SK-N-SH (cell line): ENCODE results near the gene SPAST. TPM values are rescaled to one million over a fixed set of nuclear protein-coding genes. Genes with fewer than 3 reads are reported as not detected.
"Not testable (repeated sequence)": the region's sequence is repeated elsewhere in the genome, so short reads cannot be mapped to it uniquely, and the experiment has no call there.

Experiments used
- CTCF ChIA-PET: fragments of 300-600, 350-600 bp; formaldehyde crosslinking; extraction: SDS; loops from one replicate; lab custom pipeline; 2021; lab: Yijun Ruan, JAX
- POLR2A ChIA-PET: fragments of 350-600 bp; sonication (Branson Sonifier 250); formaldehyde crosslinking; extraction: SDS; loops from one replicate; lab custom pipeline; 2020; ENCODE audit warnings: antibody characterized with exemption, inconsistent platforms; lab: Yijun Ruan, JAX
- DNase-seq: peaks from one replicate; pipeline ENCODE4 v3.0.0; 2012
- H2AFZ ChIP-seq: fragments of 200-600 bp; sonication (generic); 2 replicates; pipeline ENCODE4 v1.8.1; 2016; ENCODE audit warnings: antibody characterized with exemption, mild to moderate bottlenecking, low read depth
- H3F3A ChIP-seq: fragments of 200-600 bp; sonication (generic); replicated peaks from 2 replicates; pipeline ENCODE3; 2016; ENCODE audit warnings: antibody characterized with exemption, mild to moderate bottlenecking; ENCODE audit not compliant: insufficient read depth
- H3K27ac ChIP-seq, 2 experiments: fragments of 200-500 bp in 1 of 2; fragments of 200-600 bp in 1 of 2; sonication (Bioruptor generic) in 1 of 2; sonication (generic), shearing (Covaris generic) in 1 of 2; 2 replicates each; pipeline versions ENCODE4 v1.5.1 to v1.6.1; 2014 to 2016; ENCODE audit warnings: low read depth in 2 of 2, inconsistent platforms in 1 of 2, low read length in 1 of 2, mild to moderate bottlenecking in 1 of 2, mixed read lengths in 1 of 2
- H3K27me3 ChIP-seq: fragments of 200-600 bp; sonication (generic), shearing (Covaris generic); 2 replicates; pipeline ENCODE4 v1.6.1; 2016; ENCODE audit warnings: mixed run types; ENCODE audit not compliant: insufficient read depth
- H3K36me3 ChIP-seq, 2 experiments: fragments of 200-500 bp in 1 of 2; fragments of 200-600 bp in 1 of 2; sonication (Bioruptor generic) in 1 of 2; sonication (generic) in 1 of 2; replicated peaks in 1 of 2; 2 replicates each; pipeline versions ENCODE3 to v1.5.1; 2014 to 2016; ENCODE audit warnings: low read length in 1 of 2, mild to moderate bottlenecking in 1 of 2; ENCODE audit not compliant: insufficient read depth in 2 of 2, control insufficient read depth in 1 of 2
- H3K4me1 ChIP-seq, 2 experiments: fragments of 200-500 bp in 1 of 2; fragments of 200-600 bp in 1 of 2; sonication (Bioruptor generic) in 1 of 2; sonication (generic), shearing (Covaris generic) in 1 of 2; 2 replicates each; pipeline versions ENCODE4 v1.5.1 to v1.6.1; 2014 to 2016; ENCODE audit warnings: low read depth in 1 of 2, low read length in 1 of 2, mixed run types in 1 of 2; ENCODE audit not compliant: insufficient read depth in 2 of 2, control insufficient read depth in 1 of 2
- H3K4me2 ChIP-seq: fragments of 200-600 bp; sonication (generic), shearing (Covaris generic); 2 replicates; pipeline ENCODE4 v1.6.1; 2017; ENCODE audit warnings: mixed run types
- H3K4me3 ChIP-seq, 2 experiments: fragments of 200-500 bp in 1 of 2; fragments of 200-600 bp in 1 of 2; sonication (Bioruptor generic) in 1 of 2; sonication (generic), shearing (Covaris generic) in 1 of 2; 2 replicates each; pipeline versions ENCODE4 v1.5.1 to v1.8.1; 2014 to 2016; ENCODE audit warnings: low read depth in 2 of 2, inconsistent platforms in 1 of 2, low read length in 1 of 2, mild to moderate bottlenecking in 1 of 2, mixed read lengths in 1 of 2, moderate library complexity in 1 of 2
- H3K79me2 ChIP-seq: fragments of 200-600 bp; sonication (generic); 2 replicates; pipeline ENCODE4 v1.8.1; 2017; ENCODE audit warnings: mild to moderate bottlenecking; ENCODE audit not compliant: insufficient read depth
- H3K9ac ChIP-seq: fragments of 200-600 bp; sonication (generic); 2 replicates; pipeline ENCODE4 v1.6.1; 2017; ENCODE audit warnings: mixed run types
- H3K9me2 ChIP-seq: fragments of 200-600 bp; sonication (generic); 2 replicates; pipeline ENCODE4 v1.6.1; 2017; ENCODE audit warnings: mixed run types
- H3K9me3 ChIP-seq: fragments of 200-600 bp; sonication (generic); 2 replicates; pipeline ENCODE4 v1.6.1; 2017; ENCODE audit warnings: mixed run types, mild to moderate bottlenecking, moderate library complexity
- H4K20me1 ChIP-seq: fragments of 200-600 bp; sonication (generic); 2 replicates; pipeline ENCODE4 v1.6.1; 2017; ENCODE audit warnings: mild to moderate bottlenecking, mixed run types; ENCODE audit not compliant: insufficient read depth
- CHD2 ChIP-seq: fragments of 150-350 bp; IDR thresholded peaks from 2 replicates; pipeline ENCODE4 v1.6.1; 2018; ENCODE audit warnings: low read length; ENCODE audit not compliant: partially characterized antibody
- GATA2 ChIP-seq: sonication (generic); formaldehyde crosslinking; IDR thresholded peaks from 2 replicates; pipeline ENCODE4 v1.5.0; 2020; ENCODE audit warnings: mild to moderate bottlenecking, missing genetic modification reagents
- MXI1 ChIP-seq: IDR thresholded peaks from 2 replicates; pipeline ENCODE4 v1.6.1; 2012; ENCODE audit warnings: mild to moderate bottlenecking, low read depth, low read length, improper control_type of control experiment
- RFX5 ChIP-seq: IDR thresholded peaks from 2 replicates; pipeline ENCODE4 v1.6.1; 2012; ENCODE audit warnings: mild to moderate bottlenecking, improper control_type of control experiment, low read length
- WGBS: methylation state at CpG from one replicate; pipeline ENCODE4 v1.1.6; 2017; ENCODE audit warnings: low lambda C conversion rate; 5-methylcytosine and 5-hydroxymethylcytosine counted together
- polyA plus RNA-seq, 3 experiments: library from polyadenylated mRNA; depleted of rRNA; stranded (reverse); fragments of >200 nt; gene quantifications; 2 replicates each; pipeline ENCODE4 v1.2.3, GENCODE V29; 2012

The SPAST gene
- polyA plus RNA-seq, 1 of the 3 experiments (the other 2 are of a cell fraction), result 6.1 TPM

DNA sequence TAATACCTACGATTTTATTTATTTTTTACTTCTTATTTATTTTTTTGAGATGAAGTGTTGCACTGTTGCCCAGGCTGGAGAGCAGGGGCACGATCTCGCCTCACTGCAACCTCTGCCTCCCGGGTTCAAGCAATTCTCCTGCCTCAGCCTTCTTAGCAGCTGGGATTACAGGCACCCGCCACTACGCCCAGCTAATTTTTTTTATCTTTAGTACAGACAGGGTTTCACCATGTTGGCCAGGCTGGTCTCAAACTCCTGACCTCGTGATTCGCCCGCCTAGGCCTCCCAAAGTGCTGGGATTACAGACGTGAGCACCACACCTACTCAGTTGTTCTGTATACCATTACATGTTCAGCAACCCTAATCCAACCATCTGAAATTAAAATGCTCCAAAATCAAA lies 100.9 kb downstream of the SPAST start:
- peak overlapping the region; percentile 70 for H3K4me2 ChIP-seq

DNA sequence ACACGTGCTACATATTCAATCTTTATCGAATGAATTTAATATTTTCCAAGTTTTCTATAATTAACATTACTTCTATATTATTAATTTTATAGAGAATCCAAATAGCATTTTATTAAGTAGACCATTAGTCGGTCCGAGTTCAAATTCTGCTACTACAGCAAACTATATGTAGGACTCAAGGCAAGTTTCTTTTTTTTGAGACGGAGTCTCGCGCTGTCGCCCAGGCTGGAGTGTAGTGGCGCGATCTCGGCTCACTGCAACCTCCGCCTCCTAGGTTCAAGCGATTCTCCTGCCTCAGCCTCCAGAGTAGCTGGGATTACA lies 101.6 kb downstream of the SPAST start:
- not testable (repeated sequence) for H3F3A ChIP-seq, H3K9me2 ChIP-seq, H3K27me3 ChIP-seq, H3K4me1 ChIP-seq, H4K20me1 ChIP-seq, H3K9me3 ChIP-seq, DNase-seq, H3K36me3 ChIP-seq
- H3K4me3 ChIP-seq, result peak overlapping the region; percentile 62 to 93
- peak overlapping the region; percentile 70 for H3K4me2 ChIP-seq
- peaks cover 52% of the 10 kb centered on the region for H3K79me2 ChIP-seq
- H3K27ac ChIP-seq, result peak overlapping the region; percentile 84 to 94
- H2AFZ ChIP-seq, result peak overlapping the region; percentile 98
- ChIA-PET CTCF (interaction anchor here (3.2 kb wide), 1 partner anchor 102 kb away, joined by 13 read pairs; the partner anchor contains the start of gene SPAST), POLR2A (interaction anchor here (0.6 to 2.0 kb wide), 8 partner anchors 8 to 154 kb away, joined by 3 to 24 read pairs (median 4); partner anchors contain the start of genes DPY30, MEMO1 and SPAST)
- 4% methylated on average over 13 of the region's 13 CpGs for WGBS
- H3K9ac ChIP-seq, result peak overlapping the region; percentile 78

More for the DNA sequence above, 100.9 kb downstream of the SPAST start:
- CTCF ChIA-PET, result interaction anchor here (3.2 kb wide), 1 partner anchor 101 kb away, joined by 13 read pairs; the partner anchor contains the start of gene SPAST
- H3K36me3 ChIP-seq, H3K27ac ChIP-seq, DNase-seq, H3K9me2 ChIP-seq, H3K9me3 ChIP-seq, H3F3A ChIP-seq, H3K9ac ChIP-seq, H3K4me1 ChIP-seq, H3K27me3 ChIP-seq, H4K20me1 ChIP-seq: not testable (repeated sequence)
- Histone ChIP-seq H3K4me3 (peak overlapping the region; percentile 62 to 93; a peak in 1 of 4 replicates), H2AFZ (peak overlapping the region; percentile 98; the same call in 1 of the 2 replicates), H3K79me2 (peaks cover 45% of the 10 kb centered on the region)
- POLR2A ChIA-PET, result interaction anchor here (2.0 kb wide), 1 partner anchor 125 kb away, joined by 11 read pairs; the partner anchor contains the start of gene DPY30
- 94% methylated on average over 10 of the region's 10 CpGs for WGBS

- H3K4me2 ChIP-seq, result peak overlapping the region; percentile 70
- H3K9me3 ChIP-seq, result no peaks in the 10 kb centered on the region
- 0 out of 2 replicates have a peak, but pooled peaks have one; percentile 3 for TF ChIP-seq RFX5
- TF ChIP-seq GATA2, result 0 out of 2 replicates have a peak, but pooled peaks have one; percentile 17
- TF ChIP-seq MXI1, result no peak
- TF ChIP-seq CHD2, result no peak
- TF ChIP-seq, all 33 proteins: peak for 2
- no peaks in the 10 kb centered on the region for H3K27me3 ChIP-seq
- no peaks in the 10 kb centered on the region for H3K9me2 ChIP-seq
- H3K79me2 ChIP-seq, result peaks cover 64% of the 10 kb centered on the region
- H3F3A ChIP-seq, result peaks cover 5% of the 10 kb centered on the region
- H3K9ac ChIP-seq, result peak overlapping the region; percentile 78
- no peaks in the 10 kb centered on the region for H4K20me1 ChIP-seq
- peak overlapping the region; percentile 62 to 93 for H3K4me3 ChIP-seq
- DNase-seq, result no peak
- ChIA-PET CTCF (interaction anchor here (1.0 to 3.2 kb wide), 4 partner anchors 9 to 103 kb away, joined by 3 to 13 read pairs (median 5); partner anchors contain the start of gene SPAST), POLR2A (interaction anchor here (0.7 to 2.0 kb wide), 13 partner anchors 10 to 157 kb away, joined by 3 to 24 read pairs (median 4); partner anchors contain the start of genes DPY30, MEMO1, SPAST and YIPF4)
- H3K27ac ChIP-seq, result peak overlapping the region; percentile 79 to 84; a peak in 3 of 4 replicates
- peaks cover 5 to 9% of the 10 kb centered on the region in 2 experiments; a peak in 2 of 4 replicates for H3K4me1 ChIP-seq
- peak overlapping the region; percentile 91 for H2AFZ ChIP-seq
- WGBS, result 2% methylated on average over 11 of the region's 11 CpGs
- peaks cover 9% of the 10 kb centered on the region in 2 experiments for H3K36me3 ChIP-seq
Measured at GRCh38 chr2:32166115-32166574, 102.8 kb downstream of the SPAST start.
